GM19099 (cell line): ENCODE results near the gene PRKAG2.

Source experiments
- POLR2A ChIP-seq: IDR thresholded peaks from 3 replicates; pipeline ENCODE4 v1.6.1; 2011; ENCODE audit warnings: low read depth; ENCODE audit not compliant: insufficient read length; ENCODE audit errors: extremely low read depth

PRKAG2 gene

DNA sequence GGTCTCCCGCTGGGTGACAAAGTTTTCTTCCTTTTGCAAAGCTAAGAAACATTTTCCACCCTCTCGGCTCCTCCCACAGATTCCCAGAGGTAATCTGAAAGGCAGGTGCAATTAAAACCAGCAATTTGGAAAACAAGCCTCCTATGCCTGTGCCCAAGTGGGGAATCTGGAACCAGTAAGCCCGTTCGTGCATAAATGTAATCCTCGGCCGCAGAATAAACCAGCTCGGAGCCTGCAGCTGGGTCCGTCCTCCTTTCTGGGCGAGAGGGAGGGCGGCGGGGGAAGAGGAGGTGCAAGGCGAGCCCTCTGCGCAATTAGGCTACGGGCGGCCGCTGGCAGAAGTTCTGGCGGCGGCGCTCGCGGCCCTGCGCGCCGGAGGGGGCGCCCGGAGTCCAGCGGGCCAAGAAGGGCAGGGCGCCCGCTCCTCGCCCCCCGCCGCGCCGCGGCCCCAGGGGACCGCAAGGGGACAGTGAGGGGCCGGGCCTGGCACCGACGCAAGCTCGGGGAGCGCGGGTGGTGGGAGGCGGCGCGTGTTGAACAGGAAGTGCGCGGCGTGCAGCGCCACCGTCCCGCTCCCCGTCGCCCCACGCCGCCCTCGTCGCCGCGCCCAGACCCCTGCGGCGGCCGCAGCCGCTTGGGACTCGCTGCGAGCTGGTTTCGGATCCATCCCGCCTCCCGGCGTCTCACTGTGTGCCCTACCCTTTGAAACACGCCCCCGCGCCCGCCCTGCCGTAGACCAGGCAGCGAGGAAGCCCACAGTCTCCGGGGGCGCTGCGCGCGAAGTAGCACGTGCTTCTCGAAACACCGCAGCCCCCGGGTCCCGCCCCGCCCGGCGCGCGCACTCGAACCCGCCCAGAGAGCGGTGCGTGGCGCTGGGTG, at the start of gene PRKAG2:
TSS of gene PRKAG2 (minus strand) at position 217 of the 879 bp plus-strand sequence. CDS start 495 bp downstream, outside the sequence.
- no peak for TF ChIP-seq POLR2A

DNA sequence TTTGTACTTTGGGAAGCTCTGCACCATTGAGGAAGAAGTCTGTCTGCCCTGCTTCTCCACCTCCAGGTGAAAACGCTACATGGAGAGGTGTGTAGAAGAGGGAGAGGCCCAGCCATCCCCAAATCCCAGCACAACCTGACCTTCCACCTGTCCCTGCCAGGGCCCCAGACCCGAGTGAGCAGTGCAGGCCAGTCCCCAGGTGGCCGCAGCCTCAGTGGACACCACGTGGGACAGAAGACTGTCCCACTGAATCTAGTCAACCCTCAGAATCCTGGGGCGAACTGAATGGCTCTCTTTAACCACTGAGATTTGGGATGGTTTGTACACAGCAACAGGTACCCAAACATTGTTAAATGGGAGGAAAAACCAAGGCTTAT, 49.4 kb upstream of the PRKAG2 start:
- no peak for TF ChIP-seq POLR2A

DNA sequence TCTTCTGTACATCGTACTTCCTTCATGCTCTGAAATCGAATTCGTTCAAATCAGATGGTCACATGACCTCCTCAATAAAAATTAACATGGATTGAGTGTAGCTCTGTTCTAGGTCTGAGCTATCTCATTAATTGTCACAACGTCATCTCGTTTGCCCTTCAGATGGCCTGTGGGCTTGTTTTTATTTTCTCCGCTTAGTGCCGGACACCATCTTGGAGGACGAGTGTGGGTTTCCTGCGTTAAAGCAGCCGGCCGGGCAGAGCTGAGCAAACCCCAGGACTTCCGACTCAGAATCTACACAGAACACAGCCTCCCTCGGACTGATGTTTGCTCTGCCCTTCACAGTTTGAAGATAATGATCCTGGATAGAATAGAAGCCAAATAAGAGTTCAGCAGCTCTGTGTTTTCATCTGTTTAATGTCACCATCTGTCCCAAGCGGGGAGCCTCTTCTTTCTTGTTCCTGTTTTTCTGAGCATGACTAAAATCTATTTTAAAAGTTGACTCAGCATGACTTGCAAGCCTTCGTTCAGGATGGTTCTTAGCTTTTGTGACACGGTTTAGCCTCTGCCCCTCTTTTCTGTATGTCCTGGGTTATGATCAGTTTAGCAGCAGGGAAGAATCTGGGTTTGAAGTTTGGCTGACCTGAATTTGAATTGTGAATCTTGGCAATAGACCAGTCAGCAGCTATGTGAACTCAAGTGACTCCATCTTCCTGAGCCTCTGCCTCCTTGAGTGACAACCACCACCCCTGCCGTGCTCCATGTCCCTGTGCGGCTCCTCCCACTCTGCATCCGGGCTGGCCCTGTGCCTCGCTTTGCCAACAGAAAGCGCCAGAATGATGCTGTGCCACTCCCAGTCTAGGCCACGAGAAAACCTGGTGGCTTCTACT, 48.8 kb upstream of the PRKAG2 start:
- TF ChIP-seq POLR2A: no peak

DNA sequence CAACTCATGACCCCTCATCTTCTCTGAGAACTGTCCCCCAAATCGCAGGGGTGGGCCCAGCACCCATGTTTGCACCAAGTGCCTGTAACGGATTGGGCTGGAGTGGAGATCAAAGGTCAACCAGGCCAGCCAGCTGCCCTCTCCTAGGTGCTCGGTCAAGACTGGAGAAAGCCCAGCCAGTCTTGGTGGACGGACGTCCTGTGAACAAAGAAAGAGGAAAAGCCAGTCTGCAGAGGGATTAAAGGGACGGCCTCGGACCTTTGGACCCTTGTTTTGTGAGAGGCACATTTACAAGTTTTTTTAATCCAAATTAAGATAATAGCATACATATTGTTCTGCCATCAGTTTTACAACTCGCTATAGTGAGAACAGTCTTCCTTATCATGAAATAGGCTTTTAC, 47.6 kb upstream of the PRKAG2 start:
- no peak for TF ChIP-seq POLR2A

GRCh38 chr7:151924001-151924400, 47.1 kb upstream of the PRKAG2 start:
- TF ChIP-seq POLR2A: no peak

DNA sequence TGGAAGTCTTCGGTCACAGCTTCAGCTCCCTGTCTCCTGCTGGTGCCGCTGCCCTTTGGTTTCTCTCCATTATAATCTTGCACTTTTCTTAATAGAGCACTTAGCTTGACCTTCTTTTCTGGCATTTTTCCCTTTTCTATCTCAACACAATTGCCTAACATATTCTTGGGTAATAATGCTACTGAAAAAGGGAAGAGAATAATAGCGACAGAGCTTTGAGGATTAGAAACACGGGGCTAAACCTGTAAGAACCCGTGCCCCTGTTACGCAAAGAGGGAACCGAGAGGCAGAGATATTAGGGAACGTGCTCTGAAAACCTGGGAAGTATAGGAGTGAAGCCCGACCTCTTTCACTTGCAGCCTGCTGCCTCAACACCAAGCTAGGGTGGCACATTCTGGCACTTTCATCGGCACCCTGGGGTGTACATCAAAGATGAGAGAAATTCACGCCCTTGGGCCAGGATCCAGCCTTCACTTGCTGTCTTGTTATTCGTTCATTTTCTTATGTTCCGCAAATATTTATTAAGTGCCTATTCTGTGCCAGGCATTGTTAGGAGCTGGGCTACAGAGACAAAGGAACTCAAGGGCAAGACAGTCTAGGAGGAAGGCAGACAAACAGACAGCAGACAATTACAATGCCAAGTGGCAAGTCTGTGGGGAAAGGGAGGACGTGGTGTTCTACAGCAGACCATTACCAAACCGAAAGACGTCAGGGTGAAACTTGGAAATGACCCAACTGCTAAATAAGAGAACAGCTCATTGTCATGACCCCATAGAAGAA, 46.4 kb upstream of the PRKAG2 start:
- no peak for TF ChIP-seq POLR2A

DNA sequence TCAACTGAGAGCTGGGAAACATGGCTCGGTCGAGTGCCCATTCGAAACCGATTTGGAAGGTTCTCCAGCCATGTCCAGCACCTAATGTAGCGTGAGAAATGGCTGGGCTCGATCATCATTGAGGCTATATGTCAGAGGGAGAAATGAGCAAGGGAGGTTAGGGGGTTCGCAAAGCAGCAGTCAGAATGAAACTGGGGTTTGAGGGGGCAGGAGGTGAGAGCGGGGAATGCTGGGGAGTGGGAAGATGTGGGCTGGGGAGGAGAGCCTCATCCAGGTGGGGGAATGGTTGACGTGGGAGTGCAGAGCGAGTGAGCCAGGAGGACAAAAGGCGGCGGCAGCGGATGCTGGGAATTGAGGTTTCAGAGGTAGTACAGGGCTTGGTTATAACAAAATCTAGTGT, 44.5 kb upstream of the PRKAG2 start:
- no peak for TF ChIP-seq POLR2A

- TF ChIP-seq POLR2A: no peak
Observed at GRCh38 chr7:151920488-151920887, 43.6 kb upstream of the PRKAG2 start.

DNA sequence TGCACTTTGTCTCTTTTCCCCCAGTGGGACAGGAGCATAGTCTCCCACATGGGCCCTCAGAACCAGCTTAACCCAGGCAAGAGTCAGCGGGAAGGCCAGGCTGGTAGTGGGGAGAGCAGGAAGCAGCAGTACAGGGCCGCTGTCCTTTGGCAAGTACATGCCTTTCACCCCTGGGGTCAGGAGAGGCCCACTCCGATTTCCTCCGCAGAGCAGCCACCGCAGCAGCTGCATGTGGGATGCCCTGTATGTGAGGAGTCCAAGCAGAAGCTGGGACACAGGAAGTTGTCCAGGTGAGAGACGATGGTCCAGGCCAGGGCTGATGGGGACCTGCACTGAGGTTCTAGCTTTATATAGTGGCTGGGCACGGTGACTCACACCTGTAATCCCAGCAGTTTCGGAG, 42.7 kb upstream of the PRKAG2 start:
- no peak for TF ChIP-seq POLR2A

- no peak for TF ChIP-seq POLR2A
Observed at GRCh38 chr7:151918510-151918843, 41.6 kb upstream of the PRKAG2 start.

- no peak for TF ChIP-seq POLR2A
Observed at GRCh38 chr7:151917791-151918509, 41.0 kb upstream of the PRKAG2 start.

DNA sequence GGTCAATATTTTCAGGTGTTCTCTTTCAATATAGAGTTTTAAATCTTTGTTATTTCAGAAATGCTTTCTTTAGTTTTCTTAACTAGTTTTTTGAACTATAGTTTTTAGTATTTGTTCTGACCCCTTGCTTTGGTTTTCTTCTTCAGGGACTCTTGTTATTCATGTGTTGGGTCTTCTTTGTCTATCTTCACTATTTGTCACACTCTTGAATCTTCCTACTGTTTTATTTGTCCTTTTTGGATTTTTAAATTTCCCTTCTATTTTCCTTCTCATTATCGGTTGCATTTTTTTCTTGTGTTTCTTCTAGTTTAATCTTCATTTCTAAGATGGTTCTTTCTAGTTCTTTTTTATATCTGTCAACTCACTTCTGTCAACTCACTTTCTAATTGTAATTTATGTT, 37.1 kb upstream of the PRKAG2 start:
- TF ChIP-seq POLR2A: no peak

DNA sequence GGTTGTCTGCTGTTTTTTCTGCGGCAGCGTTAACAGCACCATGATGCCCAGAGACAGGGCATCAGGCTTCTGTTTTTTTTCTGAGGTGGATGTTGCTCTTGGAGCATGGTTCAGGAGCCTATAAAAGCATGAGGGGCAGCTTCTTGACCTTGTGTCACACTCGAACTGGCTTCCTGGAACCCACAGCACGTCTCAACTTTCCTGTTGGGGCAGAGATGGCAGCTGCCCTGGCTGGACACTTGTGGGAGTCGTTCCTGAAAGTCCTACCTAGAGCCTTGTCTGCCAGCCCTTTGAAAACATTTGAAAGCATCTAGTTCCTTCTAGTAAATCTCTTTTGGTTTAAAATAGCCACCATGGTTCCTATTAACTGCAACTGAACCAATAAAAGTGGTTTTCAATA, 28.9 kb upstream of the PRKAG2 start:
- TF ChIP-seq POLR2A: no peak

DNA sequence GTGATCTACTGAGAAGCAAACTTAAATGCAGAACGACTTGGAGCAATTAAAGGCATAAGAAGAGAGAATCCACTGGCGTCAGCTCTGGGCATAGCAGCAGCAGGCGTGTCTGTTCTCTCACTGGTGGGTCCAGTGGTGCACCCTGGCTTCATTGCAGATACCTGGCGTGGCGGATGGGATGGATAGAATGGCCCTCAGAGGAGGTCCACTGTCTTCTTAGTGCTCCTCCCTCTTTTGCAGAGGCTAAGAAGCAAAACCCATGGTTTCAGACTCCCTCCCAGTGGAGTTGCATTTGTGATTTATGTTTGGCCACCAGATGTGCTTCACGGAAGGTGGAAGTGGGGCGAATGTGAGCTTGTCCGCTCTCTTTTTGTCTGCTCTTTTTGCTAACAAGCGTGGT, 28.4 kb upstream of the PRKAG2 start:
- no peak for TF ChIP-seq POLR2A
